DMS114 treated with DMSO at 0.1 percent for 48 hours (cell line): ENCODE results near the gene KRTAP5-5.
"Not testable (repeated sequence)": the region's sequence is repeated elsewhere in the genome, so short reads cannot be mapped to it uniquely, and the experiment has no call there.

Experiments used
- DNase-seq: peaks from one replicate; lab custom pipeline; 2025; ENCODE audit not compliant: unreplicated experiment; lab: John Stamatoyannopoulos, UW

KRTAP5-5 gene, protein sequence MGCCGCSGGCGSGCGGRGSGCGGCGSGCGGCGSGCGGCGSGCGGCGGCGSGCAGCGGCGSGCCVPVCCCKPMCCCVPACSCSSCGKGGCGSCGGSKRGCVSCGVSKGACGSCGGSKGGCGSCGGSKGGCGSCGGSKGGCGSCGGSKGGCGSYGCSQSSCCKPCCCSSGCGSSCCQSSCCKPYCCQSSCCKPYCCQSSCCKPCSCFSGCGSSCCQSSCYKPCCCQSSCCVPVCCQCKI

DNA sequence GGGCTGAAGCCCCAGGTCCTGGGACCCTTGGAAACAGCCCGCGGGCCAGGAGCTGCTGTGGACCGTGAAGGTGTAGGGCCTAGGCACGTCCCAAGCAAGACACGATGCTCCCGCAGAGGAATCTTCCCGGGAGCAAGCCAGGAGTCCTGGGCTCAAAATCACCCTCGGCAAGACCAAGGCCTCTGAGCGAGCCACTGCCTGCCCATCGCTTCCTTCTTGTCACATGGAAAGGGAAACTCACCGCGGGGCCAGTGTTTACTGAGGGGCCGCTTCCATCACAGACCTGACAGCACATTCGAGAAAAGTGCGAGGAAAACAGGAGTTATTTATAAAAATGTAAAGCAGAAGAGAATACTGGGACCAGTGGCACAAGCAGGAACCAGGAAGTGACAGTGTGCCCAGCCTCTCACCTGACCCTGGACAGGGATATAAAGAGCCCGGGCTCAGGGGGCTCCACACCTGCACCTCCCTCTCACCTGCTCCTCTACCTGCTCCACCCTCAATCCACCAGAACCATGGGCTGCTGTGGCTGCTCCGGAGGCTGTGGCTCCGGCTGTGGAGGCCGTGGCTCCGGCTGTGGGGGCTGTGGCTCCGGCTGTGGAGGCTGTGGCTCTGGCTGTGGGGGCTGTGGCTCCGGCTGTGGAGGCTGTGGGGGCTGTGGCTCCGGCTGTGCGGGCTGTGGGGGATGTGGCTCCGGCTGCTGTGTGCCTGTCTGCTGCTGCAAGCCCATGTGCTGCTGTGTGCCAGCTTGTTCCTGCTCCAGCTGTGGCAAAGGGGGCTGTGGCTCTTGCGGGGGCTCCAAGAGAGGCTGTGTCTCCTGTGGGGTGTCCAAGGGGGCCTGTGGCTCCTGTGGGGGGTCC is at the start of gene KRTAP5-5:
KRTAP5-5 (plus strand) TSS at position 450 of the 860 bp plus-strand sequence; CDS start at position 516, 66 bp downstream.
- DNase-seq = no peak

DNA sequence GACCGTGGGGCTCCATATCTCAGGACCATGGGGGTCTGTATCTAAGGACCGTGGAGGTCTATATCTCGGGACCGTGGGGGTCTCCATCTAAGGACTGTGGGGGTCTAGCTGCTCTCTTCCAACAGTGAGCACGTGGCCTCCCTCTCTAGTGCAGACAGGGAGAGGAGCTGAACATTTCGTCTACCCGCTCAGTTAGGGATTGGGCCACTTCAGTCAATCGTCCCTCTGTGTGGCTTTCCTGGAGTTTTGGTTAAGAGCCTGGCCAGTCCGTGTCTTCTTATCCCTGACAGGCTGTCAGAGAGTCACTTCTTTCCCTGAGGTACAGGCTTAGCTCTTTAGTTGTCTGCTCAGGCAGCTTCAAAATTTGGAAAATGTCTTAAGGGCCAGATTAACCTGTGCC is 47.6 kb upstream of the KRTAP5-5 start:
- no peak for DNase-seq

DNA sequence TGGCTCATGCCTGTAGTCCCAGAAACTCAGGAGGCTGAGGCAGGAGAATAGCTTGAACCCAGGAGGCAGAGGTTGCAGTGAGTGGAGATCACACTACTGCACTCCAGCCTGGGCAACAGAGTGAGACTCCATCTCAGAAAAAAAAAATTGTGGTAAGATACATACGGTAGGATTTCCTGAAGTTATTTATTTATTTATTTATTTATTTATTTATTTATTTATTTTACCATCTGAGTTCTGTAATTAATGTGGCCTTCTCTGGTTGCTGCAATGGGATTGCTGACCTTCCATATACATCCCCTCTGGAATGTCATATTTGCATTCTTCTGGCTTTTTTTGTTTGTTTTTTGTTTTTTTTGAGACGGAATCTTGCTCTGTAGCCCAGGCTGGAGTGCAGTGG is 46.7 kb upstream of the KRTAP5-5 start:
- DNase-seq = not testable (repeated sequence)

DNA sequence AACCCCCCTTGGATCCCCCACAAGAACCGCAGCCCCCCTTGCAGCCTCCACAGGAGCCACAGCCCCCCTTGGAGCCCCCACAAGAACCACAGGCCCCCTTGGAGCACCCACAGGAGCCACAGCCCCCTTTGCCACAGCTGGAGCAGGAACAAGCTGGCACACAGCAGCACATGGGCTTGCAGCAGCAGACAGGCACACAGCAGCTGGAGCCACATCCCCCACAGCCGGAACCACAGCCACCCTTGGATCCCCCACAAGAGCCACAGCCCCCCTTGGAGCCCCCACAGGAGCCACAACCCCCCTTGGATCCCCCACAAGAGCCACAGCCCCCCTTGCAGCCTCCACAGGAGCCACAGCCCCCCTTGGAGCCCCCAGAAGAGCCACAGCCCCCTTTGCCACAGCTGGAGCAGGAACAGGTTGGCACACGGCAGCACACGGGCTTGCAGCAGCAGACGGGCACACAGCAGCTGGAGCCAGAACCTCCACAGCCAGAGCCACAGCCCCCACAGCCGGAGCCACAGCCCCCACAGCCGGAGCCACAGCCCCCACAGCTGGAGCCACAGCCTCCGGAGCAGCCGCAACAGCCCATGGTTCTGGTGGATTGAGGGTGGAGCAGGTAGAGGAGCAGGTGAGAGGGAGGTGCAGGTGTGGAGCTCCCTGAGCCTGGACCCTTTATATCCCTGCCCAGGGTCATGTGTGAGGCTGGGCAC is 44.8 kb upstream of the KRTAP5-5 start, which contains the start of gene KRTAP5-1:
KRTAP5-1 (minus strand) TSS at position 623 of the 710 bp plus-strand sequence; CDS start at position 589, 34 bp downstream.
- DNase-seq = not testable (repeated sequence)

DNA sequence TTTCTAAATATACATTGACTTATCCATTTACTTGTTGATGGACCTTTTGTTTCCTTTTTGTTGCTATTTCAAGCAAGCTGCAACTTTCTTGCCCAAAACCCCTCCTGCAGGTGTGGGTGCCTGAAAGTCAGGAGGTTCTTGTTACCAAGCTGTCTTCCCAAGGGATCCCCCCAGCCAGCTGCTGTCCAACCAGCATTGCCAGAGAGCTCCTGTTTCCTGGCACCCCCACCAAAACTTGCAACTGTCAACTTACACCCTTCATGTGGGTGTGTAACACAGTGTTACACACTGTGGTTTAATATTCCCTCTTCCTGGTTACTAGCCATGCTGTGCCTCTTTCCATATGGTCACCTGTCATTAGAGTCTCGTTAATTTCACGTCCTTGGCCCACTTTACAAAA is 42.9 kb upstream of the KRTAP5-5 start:
- DNase-seq = no peak

DNA sequence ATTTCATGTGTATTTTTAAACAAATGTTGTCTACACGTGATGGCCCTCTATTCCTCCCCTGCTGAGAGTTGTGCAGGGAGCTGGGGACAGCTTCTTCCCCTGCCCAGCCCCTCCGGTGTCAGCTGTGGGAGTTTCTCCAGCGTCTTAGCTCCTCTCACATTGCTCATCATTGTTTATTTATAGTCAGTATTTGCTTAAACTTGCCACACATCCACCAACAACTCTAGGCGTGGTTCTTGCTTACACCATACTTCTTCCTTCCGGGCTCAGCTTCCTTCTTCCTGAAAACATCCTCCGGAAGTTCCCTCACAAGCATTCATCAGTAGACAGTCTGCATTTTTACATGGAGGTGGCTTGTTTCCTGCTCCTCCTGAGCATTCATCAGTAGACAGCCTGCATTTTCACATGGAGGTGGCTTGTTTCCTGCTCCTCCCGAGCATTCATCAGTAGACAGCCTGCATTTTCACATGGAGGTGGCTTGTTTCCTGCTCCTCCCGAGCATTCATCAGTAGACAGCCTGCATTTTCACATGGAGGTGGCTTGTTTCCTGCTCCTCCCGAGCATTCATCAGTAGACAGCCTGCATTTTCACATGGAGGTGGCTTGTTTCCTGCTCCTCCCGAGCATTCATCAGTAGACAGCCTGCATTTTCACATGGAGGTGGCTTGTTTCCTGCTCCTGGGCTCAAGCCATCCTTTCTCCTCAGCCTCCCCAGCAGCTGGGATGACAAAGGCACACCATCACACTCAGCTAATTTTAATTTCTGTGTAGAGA is 40.2 kb upstream of the KRTAP5-5 start:
- not testable (repeated sequence) for DNase-seq

DNA sequence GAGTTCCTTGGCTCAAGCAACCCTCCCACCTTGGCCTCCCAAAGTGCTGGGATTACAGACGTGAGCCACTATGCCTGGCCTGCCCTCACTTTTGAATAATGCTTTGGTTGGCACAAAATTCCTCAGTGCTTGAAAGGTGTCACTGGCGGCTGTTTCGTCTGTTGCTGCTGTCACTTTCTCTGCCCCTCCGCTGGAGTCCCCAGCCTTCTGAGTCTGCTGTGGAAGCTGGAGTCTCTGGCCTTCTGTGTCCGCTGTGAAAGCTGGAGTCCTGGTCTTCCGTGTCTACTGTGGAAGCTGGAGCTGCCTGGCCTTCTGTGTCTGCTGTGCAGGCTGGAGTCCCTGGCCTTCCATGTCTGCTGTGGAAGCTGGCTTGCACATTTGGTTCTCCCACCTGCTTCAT is 39.6 kb upstream of the KRTAP5-5 start:
- no peak for DNase-seq

DNA sequence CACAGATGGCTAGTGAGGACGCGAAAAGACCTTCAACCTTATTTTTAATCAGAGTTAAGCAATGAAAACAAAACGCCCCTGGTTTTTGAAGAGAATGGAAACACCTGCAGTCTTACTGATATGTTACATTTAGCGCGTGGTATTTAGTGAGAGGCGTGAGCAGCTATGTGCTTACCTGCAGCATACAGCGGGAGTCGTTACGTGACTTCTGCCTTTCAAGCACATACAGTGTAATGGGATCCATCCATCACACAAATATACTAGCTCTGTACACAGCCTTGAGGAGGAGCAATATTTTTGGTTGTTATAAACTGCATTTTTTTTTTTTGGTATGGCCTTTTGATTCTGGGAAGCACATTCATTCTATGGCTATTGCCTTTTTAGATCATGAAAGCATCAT is 36.9 kb upstream of the KRTAP5-5 start:
- DNase-seq = no peak

DNA sequence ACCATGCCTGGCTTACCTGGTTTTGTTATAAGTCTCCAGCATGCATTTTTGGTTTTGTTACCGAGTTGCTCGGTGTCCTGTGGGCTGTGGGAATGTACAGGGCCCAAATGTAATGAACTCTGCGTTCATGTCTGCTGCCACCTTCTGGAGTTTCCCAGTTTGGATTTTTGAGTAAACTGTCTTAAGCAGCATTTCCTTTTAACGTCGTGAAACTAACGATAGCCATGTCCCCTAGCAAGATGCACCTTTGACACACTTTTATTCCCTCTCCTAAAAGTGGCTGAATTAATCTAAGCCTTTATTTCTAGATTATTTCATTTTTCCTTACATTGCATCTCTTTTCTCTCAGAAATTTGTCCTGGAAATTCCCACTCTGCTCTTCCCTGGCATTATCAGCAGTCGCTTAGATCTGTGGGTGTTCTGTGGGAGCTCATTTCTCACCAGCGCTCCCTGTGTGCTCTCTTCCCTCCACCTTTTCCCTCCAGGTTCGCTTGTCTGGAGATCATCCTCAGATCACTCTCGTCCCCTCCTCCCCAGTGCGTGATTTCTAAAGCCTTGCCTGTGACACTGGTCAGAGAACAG is 33.5 kb upstream of the KRTAP5-5 start:
- DNase-seq = not testable (repeated sequence)

DNA sequence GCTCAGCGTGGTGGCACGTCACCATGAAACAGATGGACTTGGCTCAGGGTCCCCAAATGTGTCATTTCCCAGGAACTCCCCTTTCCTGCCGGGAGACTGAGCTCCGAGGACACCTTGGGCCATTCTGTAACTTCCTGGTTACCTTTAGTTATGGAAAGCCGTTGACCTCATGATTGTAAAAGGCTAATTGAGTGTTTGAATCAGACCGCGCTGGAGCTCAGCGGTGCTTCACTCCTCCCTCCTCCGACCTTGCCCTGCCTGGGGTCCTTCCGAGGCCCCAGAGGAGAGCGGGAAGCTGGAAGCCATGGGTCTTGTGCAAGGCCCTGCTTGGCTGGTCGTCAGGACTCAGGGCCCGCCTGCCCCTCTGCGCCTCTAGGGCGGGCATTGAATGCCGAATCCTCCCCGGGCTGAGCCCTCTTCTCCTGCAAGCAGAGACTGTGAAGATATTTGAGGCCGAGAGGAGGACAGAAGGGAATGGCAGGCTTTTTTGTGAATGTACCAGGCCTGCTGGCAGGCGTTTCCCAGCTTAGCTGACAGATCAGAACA is 32.9 kb upstream of the KRTAP5-5 start:
- not testable (repeated sequence) for DNase-seq

DNA sequence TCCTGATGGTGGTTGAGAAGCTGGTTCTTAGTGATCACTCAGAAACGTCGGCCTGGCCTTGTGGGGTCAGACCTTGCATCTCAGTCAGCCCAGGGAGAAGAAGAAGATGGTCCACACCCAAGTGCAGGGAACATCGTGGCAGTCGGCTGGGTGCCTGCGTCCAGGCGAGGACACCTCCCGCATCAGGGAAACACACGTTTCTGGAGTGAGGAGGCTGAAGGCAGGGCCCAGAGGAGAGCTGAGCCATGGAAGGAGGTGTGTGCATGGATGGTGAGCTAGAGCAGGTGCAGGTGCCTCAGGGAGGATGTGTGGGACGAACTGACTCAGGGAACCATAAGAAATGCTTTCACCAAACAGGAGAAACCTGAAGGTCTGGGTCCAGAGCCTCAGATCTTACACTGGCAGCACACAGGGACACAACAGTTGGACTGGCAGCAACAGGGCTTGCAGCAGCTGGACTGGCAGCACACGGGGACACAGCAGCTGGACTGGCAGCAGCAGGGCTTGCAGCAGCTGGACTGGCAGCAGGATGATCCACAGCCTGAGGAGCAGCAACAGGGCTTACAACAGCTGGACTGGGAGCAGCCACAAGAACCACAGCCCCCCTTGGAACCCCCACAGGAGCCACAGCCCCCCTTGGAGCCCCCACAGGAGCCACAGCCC is 32.1 kb upstream of the KRTAP5-5 start:
- DNase-seq = no peak

DNA sequence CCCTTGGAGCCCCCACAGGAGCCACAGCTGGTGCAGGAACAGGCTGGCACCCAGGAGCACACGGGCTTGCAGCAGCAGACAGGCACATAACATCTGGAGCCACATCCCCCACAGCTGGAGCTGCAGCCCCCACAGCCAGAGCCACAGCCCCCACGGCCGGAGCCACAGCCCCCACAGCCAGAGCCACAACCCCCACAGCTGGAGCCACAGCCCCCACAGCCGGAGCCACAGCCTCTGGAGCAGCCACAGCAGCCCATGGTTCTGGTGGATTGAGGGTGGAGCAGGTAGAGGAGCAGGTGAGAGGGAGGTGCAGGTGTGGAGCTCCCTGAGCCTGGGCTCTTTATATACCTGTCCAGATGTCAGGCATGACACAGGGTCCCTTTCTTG is 31.6 kb upstream of the KRTAP5-5 start, which contains the start of gene KRTAP5-2:
KRTAP5-2 (minus strand) TSS at position 301 of the 387 bp plus-strand sequence; CDS start at position 257, 44 bp downstream.
- DNase-seq = no peak

DNA sequence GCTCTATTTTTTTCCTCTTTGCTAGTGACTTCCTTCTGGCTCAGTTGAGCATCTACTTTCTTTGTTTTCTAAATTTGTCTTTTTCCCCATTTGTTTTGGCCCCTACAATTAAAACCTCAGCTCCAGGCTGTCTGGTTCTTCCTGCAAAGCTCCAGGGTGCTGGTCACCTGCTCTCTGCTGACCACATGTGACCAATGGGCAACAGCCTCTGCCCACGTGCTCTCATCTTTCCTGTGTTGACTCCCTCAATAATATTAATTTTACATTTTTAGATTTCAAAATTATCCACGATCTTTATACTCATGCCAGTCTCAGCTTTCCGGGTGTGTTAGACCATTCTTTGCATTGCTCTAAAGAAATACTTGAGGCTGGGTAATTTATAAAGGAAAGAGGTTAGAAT is 31.2 kb upstream of the KRTAP5-5 start:
- not testable (repeated sequence) for DNase-seq

DNA sequence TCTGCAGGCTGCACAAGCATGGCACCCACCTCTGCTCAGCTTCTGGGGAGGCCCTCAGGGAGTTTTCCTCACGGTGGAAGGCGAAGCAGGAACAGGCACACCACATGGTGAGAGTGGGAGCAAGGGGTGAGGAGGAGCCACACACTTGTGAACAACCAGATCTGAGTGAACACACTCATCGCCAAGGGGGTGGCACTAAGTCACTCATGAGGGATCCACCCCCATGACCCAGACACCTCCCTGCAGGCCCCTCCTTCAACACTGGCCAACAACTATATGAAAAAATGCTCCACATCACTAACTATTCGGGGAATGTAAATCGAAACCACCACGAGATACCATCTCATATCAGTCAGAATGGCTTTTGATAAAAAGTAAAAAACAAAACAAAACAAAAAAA is 30.8 kb upstream of the KRTAP5-5 start:
- no peak for DNase-seq

DNA sequence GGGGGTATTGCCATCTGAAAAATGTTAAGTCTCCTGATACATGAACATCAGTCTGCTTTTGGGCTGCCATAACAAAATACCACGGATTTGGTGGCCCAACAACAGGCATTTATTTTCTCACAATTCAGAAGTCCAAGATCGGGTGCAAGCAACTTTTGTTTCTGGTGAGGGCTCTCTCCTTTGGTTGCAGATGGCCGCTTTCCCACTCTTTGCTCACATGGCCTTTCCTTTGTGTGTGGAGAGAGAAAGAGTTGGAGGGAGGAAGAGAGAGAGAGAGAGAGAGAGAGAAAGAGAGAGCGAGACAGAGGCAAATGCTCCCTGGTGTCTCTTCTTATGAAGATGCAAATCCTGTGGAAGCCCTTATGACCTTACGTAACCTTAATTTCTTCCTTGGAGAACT is 28.9 kb upstream of the KRTAP5-5 start:
- DNase-seq = no peak

DNA sequence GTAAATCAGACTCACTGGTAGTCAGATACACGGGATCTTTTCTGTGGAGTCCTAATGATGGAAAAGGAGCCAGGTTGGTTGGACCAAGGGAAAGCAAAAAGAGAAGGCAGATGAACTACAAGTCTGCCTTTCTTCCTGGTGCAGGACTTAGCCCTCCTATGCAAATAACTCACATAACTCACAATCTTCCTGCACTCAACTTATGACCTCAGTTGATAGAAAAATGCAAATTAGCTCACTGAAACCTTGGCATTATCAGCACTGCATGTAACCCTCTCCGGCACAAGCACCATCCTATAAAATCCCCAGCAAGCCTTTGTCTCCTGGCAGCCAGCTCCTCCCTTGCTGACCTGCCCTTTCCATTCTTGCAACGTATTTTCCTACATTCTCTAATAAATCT is 27.9 kb upstream of the KRTAP5-5 start:
- not testable (repeated sequence) for DNase-seq

DNA sequence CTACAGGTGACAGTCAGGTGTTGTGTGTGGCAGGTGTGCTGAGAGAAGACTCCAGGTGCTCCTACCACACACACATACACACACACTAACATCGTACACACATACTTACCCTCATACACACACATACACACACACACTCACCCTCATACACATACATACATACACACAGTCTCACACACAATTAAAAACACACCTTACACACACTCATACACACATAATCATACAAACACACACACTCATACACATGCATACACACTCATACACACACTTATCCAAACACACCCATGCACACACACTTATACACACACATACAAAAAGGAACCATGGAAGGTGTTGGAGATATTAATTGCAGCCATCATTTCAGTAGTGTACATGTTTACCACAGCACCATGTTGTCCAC is 25.9 kb upstream of the KRTAP5-5 start:
- DNase-seq = no peak

DNA sequence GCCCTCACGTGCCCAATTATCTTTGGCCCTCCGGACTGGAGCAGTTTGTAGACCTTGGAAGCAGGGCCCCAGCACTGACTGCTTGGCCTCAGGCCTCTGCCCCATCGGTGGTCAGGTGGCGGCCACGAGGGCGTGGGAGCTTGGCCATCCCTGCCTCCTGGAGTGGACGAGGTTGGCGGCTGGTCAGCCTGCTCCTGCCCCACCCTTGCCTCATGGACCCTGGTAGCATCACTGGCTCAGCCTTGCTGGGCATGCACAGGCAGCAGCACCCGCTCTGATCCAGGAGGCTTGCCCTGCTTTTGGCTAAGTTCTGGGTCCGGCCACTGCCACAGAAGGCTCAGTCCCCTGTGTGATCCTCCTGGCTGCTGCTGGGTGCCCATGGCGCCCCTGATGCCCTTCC is 25.4 kb upstream of the KRTAP5-5 start:
- no peak for DNase-seq

DNA sequence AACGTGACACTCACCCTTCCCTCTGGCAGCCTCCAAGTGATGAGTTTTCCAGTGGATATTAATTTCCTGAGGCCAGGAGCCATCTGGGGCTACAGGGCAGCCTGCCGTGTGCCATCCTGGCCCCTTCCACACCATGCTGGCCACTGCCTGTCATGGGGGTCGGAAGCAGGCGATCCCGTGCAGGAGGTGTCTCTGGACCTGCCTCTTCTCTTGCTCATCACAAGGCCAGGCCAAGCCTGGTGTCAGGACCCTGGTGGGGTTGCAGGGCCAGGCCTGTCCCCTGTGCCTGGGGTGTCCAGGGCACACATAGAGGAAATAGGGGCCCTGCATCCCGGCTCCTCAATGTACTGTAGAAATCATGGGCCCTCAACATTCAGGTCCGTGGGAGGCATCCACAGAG is 24.9 kb upstream of the KRTAP5-5 start:
- DNase-seq = no peak

DNA sequence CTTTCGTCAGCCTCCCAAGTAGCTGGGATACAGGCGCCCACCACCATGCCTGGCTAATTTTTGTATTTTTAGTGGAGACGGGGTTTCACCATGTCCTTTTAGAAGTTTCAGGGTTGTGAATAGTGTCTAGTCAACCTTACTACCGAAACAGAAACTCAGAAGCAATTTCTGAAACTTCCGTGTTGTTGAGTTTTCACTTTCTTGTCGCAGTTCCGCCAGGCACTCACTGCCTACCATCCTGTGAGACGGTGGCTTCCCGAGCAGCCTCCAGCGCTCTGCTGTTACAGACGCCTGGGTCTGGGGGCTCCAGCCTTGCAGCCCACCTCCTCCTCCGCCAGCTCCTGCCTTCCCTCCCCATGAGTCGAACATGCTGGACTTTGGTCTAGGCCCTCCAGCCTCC is 23.7 kb upstream of the KRTAP5-5 start:
- not testable (repeated sequence) for DNase-seq
